A673 (cell line): Measurements from ENCODE around the gene B3GALNT2. TPM values are rescaled to one million over a fixed set of nuclear protein-coding genes. Genes with fewer than 3 reads are reported as not detected.

Source experiments
- BruUV-seq: library from RNA; stranded (reverse); fragments of 400-500 nt; replicated peaks from 2 replicates; lab custom pipeline; 2021; lab: Mats Ljungman, UMichigan
- CTCF ChIA-PET: fragments of 300-600 bp; sonication (Branson Sonifier 250); formaldehyde crosslinking; loops from one replicate; lab custom pipeline; 2022; ENCODE audit warnings: antibody characterized with exemption; lab: Charles Lee
- POLR2A ChIA-PET: fragments of 300-600 bp; sonication (Branson Sonifier 250); formaldehyde crosslinking; loops from one replicate; lab custom pipeline; 2022; ENCODE audit warnings: antibody characterized with exemption; ENCODE audit not compliant: low non-redundant PET; lab: Charles Lee
- DNase-seq: peaks from one replicate; pipeline ENCODE4 v3.0.0-alpha.2; 2015; ENCODE audit warnings: low spot score
- H3K27ac ChIP-seq: fragments of 200-600 bp; sonication (generic); 2 replicates; pipeline ENCODE4 v1.5.1; 2016; ENCODE audit warnings: mixed run types, low read depth, mild to moderate bottlenecking, mixed read lengths, antibody characterized with exemption, low read length; ENCODE audit not compliant: poor library complexity, severe bottlenecking
- H3K27me3 ChIP-seq: fragments of 200-600 bp; sonication (generic); replicated peaks from 2 replicates; pipeline ENCODE4 v1.6.1; 2017; ENCODE audit warnings: mixed run types, low read depth, mild to moderate bottlenecking, mixed read lengths, antibody characterized with exemption, low read length; ENCODE audit not compliant: insufficient read depth, poor library complexity
- H3K36me3 ChIP-seq: fragments of 200-600 bp; sonication (generic); 2 replicates; pipeline ENCODE4 v1.6.1; 2016; ENCODE audit warnings: mixed run types, mild to moderate bottlenecking, mixed read lengths, antibody characterized with exemption, low read length; ENCODE audit not compliant: insufficient read depth, poor library complexity, severe bottlenecking
- H3K4me1 ChIP-seq: fragments of 200-600 bp; sonication (generic); 2 replicates; pipeline ENCODE4 v1.6.1; 2017; ENCODE audit warnings: mixed run types, mild to moderate bottlenecking, mixed read lengths, antibody characterized with exemption, low read length; ENCODE audit not compliant: insufficient read depth, poor library complexity, severe bottlenecking
- H3K4me3 ChIP-seq: fragments of 200-600 bp; sonication (generic); 2 replicates; pipeline ENCODE4 v1.5.1; 2016; ENCODE audit warnings: low read depth, mixed run types, mild to moderate bottlenecking, mixed read lengths, low read length; ENCODE audit not compliant: poor library complexity, severe bottlenecking
- H3K9me3 ChIP-seq: fragments of 200-600 bp; sonication (generic); 2 replicates; pipeline ENCODE4 v1.6.1; 2016; ENCODE audit warnings: mixed run types, low read depth, mild to moderate bottlenecking, mixed read lengths, antibody characterized with exemption, low read length; ENCODE audit not compliant: poor library complexity, severe bottlenecking
- EZH2 ChIP-seq: fragments of 200-600 bp; sonication (generic); IDR thresholded peaks from 2 replicates; pipeline ENCODE4 v1.6.1; 2017; ENCODE audit warnings: borderline replicate concordance, low read depth, mild to moderate bottlenecking, mixed read lengths, antibody characterized with exemption, low read length; ENCODE audit not compliant: poor library complexity, severe bottlenecking
- intact Hi-C: fragments of 100-400 bp; cut with micrococcal nuclease; formaldehyde crosslinking; loops from one replicate; pipeline ENCODE4 v1.10.0; 2022; ENCODE audit not compliant: unreplicated experiment
- total RNA-seq: library from RNA; stranded (reverse); gene quantifications from 2 replicates; pipeline ENCODE4 v1.2.3, GENCODE V29; 2021
- TF ChIP-seq, protein P1 (sequence below): fragments of 300-800, 200-600 bp; sonication (generic); conservative IDR thresholded peaks from 2 replicates; pipeline ENCODE4 v1.5.1; 2017; ENCODE audit warnings: low read depth, mild to moderate bottlenecking, antibody characterized with exemption, low read length, moderate library complexity, mixed read lengths

The B3GALNT2 gene
- total RNA-seq, 1 experiment from 2014 or later: 18.6 TPM

DNA sequence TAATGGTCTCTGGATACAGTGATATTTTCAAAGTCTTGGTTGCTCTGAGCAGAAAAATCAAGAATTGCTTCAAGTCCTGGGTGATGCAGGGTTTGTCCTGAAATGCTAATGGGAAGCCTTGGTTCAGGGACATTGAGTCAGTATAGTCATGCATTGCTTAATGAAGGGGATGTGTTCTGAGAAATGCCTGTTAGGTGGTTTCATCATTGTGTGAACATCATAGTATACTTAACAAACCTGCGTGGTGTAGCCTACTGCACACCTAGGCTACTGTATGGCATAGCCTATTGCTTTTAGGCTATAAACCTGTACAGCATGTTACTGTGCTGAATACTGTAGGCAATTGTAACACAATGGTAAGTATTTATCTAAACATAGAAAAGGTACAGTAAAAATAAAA, 100.7 kb downstream of the B3GALNT2 start:
- Histone ChIP-seq H3K4me3 (no peak overlapping the region), H3K27ac (no peak overlapping the region), H3K4me1 (no peaks in the 10 kb centered on the region), H3K9me3 (no peaks in the 10 kb centered on the region), H3K27me3 (no peaks in the 10 kb centered on the region), H3K36me3 (no peaks in the 10 kb centered on the region)
- no peak for TF ChIP-seq EZH2
- TF ChIP-seq, protein P1, sequence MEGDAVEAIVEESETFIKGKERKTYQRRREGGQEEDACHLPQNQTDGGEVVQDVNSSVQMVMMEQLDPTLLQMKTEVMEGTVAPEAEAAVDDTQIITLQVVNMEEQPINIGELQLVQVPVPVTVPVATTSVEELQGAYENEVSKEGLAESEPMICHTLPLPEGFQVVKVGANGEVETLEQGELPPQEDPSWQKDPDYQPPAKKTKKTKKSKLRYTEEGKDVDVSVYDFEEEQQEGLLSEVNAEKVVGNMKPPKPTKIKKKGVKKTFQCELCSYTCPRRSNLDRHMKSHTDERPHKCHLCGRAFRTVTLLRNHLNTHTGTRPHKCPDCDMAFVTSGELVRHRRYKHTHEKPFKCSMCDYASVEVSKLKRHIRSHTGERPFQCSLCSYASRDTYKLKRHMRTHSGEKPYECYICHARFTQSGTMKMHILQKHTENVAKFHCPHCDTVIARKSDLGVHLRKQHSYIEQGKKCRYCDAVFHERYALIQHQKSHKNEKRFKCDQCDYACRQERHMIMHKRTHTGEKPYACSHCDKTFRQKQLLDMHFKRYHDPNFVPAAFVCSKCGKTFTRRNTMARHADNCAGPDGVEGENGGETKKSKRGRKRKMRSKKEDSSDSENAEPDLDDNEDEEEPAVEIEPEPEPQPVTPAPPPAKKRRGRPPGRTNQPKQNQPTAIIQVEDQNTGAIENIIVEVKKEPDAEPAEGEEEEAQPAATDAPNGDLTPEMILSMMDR: no peak
- POLR2A ChIA-PET: no interaction called here
- DNase-seq: no peak
- intact Hi-C loops: no loop called here
- BruUV-seq: no TSS peak
- CTCF ChIA-PET: no interaction called here

DNA sequence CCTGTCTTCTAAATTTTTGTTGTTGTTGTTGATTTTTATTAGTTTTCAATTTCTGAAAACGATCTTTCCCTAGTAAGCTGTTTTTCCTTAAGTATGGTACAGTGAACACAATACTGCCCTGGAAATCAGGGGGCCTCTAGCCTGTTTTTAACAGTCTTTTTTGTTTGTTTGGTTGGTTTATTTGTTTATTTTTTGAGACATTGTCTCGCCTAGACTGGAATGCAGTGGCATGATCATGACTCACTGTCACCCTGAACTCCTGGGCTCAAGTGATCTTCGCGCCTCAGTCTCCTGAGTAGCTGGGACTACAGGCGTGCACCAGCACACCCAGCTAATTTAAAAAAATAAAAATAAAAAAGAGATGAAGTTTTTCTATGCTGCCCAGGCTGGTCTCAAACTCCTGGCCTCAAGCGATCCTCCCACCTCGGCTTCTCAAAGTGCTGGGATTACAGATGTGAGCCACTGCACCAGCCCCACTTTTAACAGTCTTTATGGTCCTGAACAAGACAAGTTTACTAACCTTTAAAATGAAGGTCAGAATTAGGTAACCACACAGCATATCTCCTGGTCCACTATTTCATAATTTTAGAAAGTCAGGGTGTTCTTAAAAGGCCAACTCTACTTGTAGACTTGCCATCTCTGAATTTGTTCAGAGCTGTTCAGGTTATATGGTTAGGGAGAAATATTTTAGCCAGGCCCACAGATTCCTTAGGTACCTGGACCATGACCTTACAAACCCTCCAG, 101.6 kb downstream of the B3GALNT2 start:
- H3K4me1 ChIP-seq: no peaks in the 10 kb centered on the region
- intact Hi-C loops: no loop called here
- no peak overlapping the region for H3K27ac ChIP-seq
- CTCF ChIA-PET: no interaction called here
- no TSS peak for BruUV-seq
- POLR2A ChIA-PET: no interaction called here
- no peaks in the 10 kb centered on the region for H3K9me3 ChIP-seq
- no peak for DNase-seq
- no peak for TF ChIP-seq EZH2
- TF ChIP-seq, protein P1: no peak
- no peaks in the 10 kb centered on the region for H3K27me3 ChIP-seq
- no peak overlapping the region for H3K4me3 ChIP-seq
- H3K36me3 ChIP-seq: no peaks in the 10 kb centered on the region

DNA sequence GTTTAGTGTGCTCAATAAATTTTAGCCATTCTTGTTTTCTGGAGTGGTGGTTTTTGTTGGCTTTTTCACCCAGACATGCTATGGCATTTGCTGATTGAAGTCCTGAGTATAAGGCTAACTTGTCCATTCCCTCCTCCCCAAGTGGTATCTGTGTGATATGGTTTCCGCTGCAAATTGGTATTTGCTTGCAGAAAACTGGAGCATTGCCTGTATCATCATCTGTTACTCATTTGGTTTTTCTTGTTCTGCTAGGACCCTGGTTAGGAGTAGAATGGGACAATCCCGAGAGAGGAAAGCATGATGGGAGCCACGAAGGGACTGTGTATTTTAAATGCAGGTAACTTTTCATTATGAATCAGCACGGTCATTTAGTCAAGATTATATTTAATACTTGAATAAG, 103.0 kb downstream of the B3GALNT2 start:
- DNase-seq: no peak
- CTCF ChIA-PET: no interaction called here
- TF ChIP-seq, protein P1: no peak
- TF ChIP-seq EZH2: no peak
- no peaks in the 10 kb centered on the region for H3K9me3 ChIP-seq
- no peak overlapping the region for H3K27ac ChIP-seq
- no peak overlapping the region for H3K4me3 ChIP-seq
- H3K4me1 ChIP-seq: no peaks in the 10 kb centered on the region
- no TSS peak for BruUV-seq
- POLR2A ChIA-PET: no interaction called here
- intact Hi-C loops: no loop called here
- H3K27me3 ChIP-seq: no peaks in the 10 kb centered on the region
- no peaks in the 10 kb centered on the region for H3K36me3 ChIP-seq

Other genes starting within 250 kb of the B3GALNT2 start
- 17.6 and 18.1 TPM in 2 replicates for gene ARID4B, start 176.3 kb downstream of the B3GALNT2 start, total RNA-seq
- gene GGPS1, start 175.9 kb downstream of the B3GALNT2 start, total RNA-seq: 26.8 and 30.4 TPM in 2 replicates
- 22.1 and 26.3 TPM in 2 replicates for gene TBCE, start 137.0 kb downstream of the B3GALNT2 start, total RNA-seq
- 11.0 and 13.0 TPM in 2 replicates for gene GNG4, start 145.3 kb upstream of the B3GALNT2 start, total RNA-seq